Right ventricle myocardium superior (tissue), 1 donor: ENCODE measurements around the gene MOB3C. TPM values are rescaled to one million over a fixed set of nuclear protein-coding genes. Genes with fewer than 3 reads are reported as not detected.

Experiments
- ATAC-seq: fragments of 200-7000 bp; cut with Tn5 transposase; one replicate; pipeline ENCODE4 v1.9.1; 2020; ENCODE audit warnings: mild to moderate bottlenecking; ENCODE audit not compliant: poor library complexity
- DNase-seq: peaks from one replicate; pipeline ENCODE4 v3.0.0-alpha.2; 2020
- intact Hi-C: fragments of 100-400 bp; cut with DNase I; formaldehyde crosslinking; loops from one replicate; pipeline ENCODE4 v1.11.2; 2022
- total RNA-seq: library from RNA; stranded (reverse); fragmentation: NEBNext Ultra II Directional; extraction: Animal tissue kit (Norgen Biotek cat#: 25700); gene quantifications from one replicate; pipeline ENCODE4 v1.2.1, GENCODE V29; 2021
- donor health status: DM: no; HTN: yes; CAD: no; lungs with severe emphysema.

Gene MOB3C
- total RNA-seq, 1 donor from 2014 or later = 14.0 TPM

DNA sequence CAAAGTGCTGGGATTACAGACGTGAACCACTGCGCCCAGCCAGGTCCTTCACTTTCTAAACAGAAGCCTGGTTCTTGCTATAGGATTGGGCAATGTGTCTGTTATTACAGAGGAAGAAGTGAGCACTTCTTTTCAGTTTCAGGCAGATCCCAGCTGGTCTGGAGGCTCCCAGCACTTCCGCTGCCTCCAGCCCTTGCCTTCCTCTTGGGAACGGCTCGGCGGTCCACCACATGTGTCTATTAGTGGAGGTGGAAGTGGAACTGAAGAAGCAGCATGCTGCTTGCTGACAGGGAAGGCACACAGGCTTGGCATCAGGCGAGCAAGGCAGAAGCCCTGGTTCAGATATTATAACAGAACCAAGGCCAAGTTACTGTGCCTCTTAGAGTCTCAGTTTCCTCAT, 29.5 kb downstream of the MOB3C start:
- DNase-seq (peak; percentile 78), ATAC-seq (peak; percentile 74)

DNA sequence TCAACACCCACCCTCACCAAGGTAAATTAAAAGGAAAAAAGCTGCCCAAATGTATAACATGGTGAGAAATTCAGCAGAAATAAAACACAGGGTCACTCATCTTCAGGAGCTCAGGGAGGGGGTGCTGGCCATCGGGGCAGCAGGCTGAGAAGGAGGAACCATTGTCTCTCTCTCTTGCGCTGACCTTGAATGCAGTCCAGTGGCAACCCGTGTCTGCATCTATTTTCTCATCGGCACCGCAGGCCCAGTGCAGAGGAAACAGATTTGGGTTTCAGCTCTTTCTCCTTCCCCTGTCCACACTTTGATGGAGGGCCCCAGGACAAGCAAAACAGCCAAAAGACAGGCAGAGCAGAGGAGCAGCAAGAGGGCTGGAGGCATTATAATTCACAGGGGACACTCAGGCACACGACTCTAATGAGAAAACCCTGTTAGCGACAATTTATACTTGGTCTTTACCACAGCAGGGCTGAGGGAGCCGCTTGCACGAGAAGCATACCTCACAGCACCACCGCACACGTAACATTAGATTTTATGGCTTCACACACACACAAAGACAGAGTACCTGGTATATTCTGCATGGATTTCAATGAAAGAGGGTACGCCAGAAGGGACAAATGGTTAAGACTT, 31.2 kb downstream of the MOB3C start:
- intact Hi-C loops = no loop called here
- no peak for ATAC-seq
- DNase-seq = no peak

More for the DNA sequence above, 29.5 kb downstream of the MOB3C start:
- intact Hi-C loops = no loop called here

DNA sequence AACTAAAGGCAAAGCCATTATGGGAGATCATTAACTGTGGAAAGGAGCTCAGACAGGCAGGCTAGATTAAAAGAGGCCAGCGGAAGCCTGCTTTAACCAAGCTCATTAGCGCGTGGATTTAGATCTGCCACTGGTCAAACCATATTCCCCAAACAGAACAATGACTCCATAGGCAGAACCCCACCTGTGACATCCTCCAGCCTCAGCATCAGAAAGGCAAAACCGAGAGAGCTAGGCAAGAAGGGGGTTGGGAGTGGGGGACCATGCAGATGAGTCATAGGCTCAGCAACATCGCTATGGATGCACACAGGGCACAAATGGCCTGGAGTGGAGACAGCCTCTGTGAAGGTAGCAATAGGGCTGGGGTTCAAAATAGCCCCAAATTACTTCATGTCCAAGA, 33.1 kb downstream of the MOB3C start:
- intact Hi-C loops = no loop called here
- DNase-seq (no peak), ATAC-seq (no peak)

- ATAC-seq = peak; percentile 36
- DNase-seq = peak; percentile 57
- intact Hi-C loops = no loop called here
Measured at GRCh38 chr1:46582972-46583371, 33.6 kb downstream of the MOB3C start.

DNA sequence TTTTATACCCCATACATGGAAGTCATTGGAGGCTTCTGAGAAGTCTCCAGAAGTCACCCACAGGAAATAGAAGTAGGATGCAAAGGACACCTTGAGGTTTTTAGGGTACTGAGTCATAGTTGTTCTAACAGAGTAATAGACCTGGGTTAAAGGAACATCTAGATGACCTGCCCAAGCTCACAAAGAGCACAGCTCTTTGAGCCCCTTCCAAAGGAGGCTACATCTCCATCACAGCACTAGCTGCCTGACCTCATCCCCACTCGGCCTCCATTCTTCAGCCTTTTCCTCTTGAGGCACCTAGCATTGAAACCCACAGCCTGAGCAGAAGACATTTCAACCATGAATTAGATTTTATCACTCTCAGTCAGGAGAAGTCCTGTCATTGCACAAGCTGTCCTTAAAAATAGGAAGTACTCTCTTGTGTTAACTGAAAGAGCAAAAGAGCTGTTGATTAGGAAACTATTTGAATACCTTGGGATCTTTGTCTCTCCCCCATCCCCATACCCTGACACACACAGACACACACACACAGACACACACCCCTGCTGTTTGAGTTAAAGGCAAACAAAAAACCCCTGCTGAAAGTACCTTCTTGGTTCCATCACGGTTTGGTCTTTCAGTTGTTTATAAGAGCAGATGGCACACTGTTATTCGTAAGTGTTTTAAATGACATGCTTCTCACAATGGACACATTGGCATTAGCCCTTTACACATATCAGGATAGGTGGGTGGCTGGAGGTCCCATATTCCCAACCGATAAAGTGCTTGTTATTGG, 34.7 kb downstream of the MOB3C start:
- peak; percentile 34 for ATAC-seq
- intact Hi-C loops = no loop called here
- no peak for DNase-seq

DNA sequence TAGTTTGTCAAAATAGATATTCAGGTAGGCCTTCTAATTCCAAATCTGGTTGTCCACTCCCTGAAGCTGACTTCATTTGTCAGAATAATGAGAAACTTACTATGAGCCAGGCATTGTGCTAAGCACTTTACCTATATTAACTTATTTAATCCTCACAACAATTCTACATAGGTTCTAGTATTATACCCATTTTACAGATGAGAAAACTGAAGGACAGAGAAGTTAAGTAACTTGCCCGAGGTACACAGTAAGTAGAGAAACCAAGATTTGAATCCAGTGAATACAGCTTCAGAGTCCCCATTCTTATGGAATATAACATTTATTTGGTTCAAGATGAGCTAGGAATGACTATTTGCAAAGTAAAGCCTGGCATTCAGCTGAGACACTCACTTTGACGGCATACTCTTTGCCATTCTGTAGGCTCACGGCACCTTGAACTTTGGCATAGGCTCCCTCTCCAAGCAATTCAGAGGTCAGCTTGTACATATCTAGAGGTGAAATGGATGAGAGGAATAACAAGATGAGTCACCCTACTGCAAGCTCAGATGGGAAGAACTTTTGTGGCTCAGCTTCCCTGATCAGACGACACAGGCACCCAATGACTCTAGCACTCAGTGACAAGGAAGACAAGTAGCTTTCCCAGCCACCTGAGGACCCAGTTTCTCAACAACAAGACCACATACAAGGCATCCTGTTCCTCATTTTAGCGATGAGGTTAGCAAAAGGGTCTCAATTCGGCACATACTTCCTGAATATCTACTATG, 36.3 kb downstream of the MOB3C start:
- DNase-seq = no peak
- ATAC-seq = no peak
- intact Hi-C loops = no loop called here

GRCh38 chr1:46577671-46578070, 38.9 kb downstream of the MOB3C start:
- no peak for ATAC-seq

DNA sequence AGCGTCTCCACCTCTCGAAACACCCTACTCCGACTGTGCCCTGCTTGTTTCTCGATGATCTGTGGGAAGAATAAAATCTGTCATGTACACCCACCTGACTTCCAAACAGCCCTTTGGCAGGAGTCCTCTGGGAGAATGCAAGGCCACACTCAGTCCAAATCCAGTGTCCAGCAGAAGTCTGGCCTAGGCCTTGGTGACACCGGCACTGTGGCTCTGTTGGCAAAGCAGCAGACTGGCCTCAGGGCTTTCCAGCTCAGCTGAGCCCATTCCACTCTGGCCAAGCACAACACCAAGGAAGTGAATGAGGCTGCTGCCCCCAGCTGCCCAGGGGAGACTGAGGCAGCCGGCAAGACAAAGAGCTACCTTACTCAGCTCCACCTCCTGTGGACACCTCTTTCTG, 40.0 kb downstream of the MOB3C start:
- DNase-seq = no peak

More at GRCh38 chr1:46577671-46578070, 38.9 kb downstream of the MOB3C start:
- intact Hi-C loops = no loop called here
- DNase-seq = no peak

DNA sequence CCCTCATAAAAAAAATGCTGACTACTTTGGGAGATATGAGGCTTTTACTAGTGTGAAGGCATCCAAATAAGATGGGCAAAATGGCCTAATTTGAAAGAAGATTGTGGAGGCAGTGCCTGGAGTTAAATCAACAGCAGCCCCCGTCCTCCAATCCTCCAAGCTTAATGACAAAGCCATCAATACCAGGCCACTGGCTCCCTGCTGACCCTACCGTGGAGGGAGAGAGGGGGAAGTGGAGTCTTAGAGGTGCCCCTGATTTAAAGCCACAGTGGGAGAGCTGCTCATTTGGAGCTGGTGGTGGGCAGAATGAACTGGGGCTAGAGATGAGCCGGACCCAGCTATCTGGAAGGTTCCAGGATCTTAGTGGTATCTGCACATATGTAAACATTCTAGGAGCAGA, 40.8 kb downstream of the MOB3C start:
- DNase-seq = no peak
- ATAC-seq = no peak
- intact Hi-C loops = no loop called here

More for the DNA sequence above, 40.0 kb downstream of the MOB3C start:
- intact Hi-C loops = no loop called here
- no peak for ATAC-seq

DNA sequence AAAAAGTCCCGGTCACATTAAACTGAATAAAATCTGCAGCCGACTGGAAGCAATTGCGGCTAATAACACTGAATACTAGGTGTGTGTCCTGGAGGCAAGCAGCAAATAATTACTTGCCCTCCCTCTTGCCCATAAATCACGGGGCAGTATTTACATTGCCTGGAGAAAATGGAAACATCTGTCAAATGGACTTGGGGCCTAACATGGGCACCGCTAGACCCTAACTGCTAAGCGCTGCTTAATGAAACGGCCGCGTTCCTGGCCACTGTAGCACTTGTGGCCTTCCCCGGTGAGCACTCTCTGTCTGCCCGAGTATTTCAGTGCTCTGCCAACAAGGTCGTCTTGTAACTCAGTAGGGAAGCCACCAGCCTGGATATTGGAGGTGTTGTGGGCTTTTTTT, 41.3 kb downstream of the MOB3C start:
- ATAC-seq (no peak), DNase-seq (no peak)
- intact Hi-C loops = no loop called here

DNA sequence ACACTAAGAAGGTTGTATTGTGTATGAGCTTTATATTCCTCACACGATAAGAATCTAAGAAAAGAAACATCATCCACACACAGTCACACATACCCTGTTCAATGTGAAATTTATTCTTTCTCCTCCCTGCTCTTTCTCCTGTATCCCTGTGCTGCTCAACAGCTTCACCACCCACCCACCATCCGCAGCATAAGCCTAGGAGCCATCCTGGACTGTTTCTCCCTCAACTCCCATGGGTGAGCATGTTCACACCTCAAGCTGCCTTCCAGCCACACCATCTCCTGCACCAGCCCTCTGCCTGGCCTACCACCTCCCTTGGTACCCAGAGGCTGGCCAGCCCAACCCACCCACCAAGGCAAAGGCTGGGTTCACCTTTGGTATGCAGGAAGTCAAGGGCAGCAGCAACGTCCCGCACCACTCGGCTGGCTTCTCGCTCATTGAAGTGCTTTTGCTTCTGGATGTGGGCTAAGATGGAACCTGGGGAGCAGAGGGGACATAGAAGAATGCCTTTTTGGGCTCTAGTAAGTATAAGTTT, 44.9 kb downstream of the MOB3C start:
- ATAC-seq = no peak
- intact Hi-C loops = no loop called here
- DNase-seq = no peak

DNA sequence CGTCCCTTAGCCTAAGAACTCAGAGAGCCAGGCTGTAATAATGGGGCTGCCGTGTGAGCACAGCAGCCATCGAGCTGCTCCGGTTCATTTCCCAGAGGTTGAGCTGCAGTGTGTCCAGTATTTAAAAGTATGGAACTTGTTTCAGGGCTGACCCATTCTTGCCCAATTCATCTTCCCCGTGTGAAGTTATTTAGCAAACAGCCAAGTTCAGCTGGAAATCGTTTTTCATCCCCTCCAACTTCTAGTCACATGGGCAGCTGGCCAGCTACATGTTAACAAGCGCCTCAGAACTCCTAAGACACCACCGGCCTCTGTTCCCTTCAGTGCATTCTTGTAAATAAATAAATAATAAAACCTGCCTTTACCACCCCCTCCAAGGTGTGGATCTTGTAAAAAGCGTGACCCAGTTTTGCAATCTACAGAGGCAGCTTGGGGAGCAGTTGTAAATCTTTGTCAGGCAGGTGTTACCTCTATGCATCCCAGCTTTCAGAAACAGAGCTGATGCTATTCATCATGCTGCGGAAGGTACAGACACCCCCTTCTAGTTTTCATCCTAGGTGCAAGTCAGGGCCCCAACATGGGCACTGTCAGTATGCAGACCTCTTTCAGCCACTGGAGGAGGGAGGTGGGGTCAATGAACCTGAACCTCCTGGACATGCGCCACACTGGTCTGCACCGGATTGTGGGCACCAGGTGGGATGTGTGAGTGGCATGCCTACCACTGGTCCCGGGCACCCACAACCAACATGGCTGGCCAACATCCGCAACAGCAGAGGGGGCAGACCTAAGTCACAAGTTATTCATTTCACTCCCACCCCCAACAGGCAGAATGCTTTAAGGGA, 46.5 kb downstream of the MOB3C start:
- intact Hi-C loops = no loop called here
- ATAC-seq (no peak), DNase-seq (no peak)

- intact Hi-C loops = no loop called here
- DNase-seq (no peak), ATAC-seq (no peak)
Measured at GRCh38 chr1:46569116-46569515, 47.5 kb downstream of the MOB3C start.

GRCh38 chr1:46568461-46568891, 48.1 kb downstream of the MOB3C start:
- intact Hi-C loops = no loop called here
- no peak for DNase-seq
- ATAC-seq = no peak

DNA sequence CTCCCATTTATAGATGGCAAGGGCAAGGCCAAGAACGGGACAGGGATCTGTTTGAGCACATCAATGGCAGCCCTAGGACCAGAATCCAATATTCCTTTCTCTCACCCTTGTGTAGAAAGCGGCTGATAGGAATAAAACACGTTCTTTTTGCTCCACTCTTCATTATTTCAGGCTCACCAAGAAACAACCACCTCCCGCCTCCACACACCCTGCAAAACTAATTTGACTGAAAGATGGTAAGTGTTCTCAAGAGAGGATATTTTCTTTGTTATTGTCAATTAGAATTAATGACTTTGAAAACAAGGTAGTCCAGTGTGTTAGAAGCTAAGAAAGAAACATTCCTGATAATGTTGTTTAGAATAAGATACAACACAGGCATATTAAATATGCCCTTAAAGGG, 53.3 kb downstream of the MOB3C start:
- ATAC-seq (no peak), DNase-seq (no peak)
- intact Hi-C loops = no loop called here

DNA sequence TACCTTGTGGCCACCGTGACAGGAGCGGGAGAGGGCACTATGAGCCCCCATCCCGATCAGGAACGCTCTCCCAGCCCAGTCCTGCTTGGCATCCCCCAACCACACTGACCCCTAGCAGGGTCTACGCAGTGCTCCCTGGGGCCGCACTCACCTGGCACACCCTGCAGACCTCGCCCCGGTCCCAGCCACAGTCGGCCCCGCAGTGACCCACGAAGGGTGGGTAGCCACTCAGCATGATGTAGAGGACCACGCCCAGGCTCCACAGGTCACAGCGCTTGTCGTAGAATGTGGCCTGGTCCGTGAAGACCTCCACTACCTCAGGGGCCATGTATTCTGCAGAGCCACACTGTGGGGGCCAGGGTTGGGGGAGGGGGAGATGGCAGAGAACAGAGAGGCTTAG, 54.1 kb downstream of the MOB3C start:
- no peak for ATAC-seq
- intact Hi-C loops = no loop called here

GRCh38 chr1:46558966-46559365, 57.6 kb downstream of the MOB3C start:
- intact Hi-C loops = no loop called here
- DNase-seq (no peak), ATAC-seq (no peak)

More for the DNA sequence above, 54.1 kb downstream of the MOB3C start:
- no peak for DNase-seq

DNA sequence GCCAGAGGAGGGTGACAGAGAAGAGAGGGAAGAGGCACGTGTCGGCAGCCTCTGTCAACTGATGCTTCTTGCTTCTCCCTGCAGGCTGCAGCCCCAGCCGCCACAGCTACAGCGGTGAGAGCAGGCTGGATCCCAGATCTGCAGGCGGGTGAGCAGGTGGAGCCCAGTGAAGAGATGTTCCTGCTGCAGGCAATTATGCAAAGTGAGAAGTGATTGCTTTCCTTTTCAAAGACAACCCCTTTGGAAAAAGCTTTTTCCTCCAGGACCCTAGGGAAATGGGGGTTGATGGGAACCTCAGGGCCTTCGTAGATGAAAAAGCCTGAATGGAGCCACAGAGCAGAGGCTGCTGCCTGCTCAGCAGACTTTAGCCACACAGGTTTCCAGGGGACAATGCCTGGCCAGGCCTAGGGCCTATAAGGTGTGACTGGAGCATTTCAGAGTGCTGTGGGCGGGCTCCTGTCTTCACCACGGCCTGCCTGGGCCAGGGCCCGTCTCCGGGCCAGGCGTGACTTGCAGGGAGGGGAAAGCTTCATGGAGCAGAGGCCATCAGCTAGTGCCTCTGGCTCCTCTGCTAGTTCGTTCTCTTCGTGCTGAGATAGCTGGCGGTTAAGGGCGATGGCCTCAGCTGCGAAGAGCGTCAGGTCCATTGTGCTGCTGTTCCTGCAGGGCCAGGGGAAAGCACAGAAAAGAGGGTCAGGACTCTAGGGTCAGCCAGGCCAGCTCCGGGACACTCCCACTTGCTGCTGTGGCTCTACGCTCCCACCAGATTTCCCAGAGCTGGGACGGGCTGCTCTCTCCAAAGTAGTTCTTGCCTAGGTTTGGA, 58.3 kb downstream of the MOB3C start:
- DNase-seq (no peak), ATAC-seq (no peak)
- intact Hi-C loops = no loop called here
